H9 (cell line): ENCODE results near the gene GNG3. TPM values are rescaled to one million over a fixed set of nuclear protein-coding genes. Genes with fewer than 3 reads are reported as not detected.

Experiments used
- DNase-seq: peaks from one replicate; pipeline ENCODE4 v3.0.0-alpha.2; 2017
- H2AFZ ChIP-seq: one replicate; pipeline ENCODE4 v1.6.1; 2013; ENCODE audit warnings: mild to moderate bottlenecking, low read length, control low read depth, moderate library complexity
- H2AK5ac ChIP-seq: 2 replicates; pipeline ENCODE4 v1.6.1; 2013; ENCODE audit warnings: low read length, control low read depth, mixed read lengths; ENCODE audit not compliant: insufficient read length
- H2BK120ac ChIP-seq: one replicate; pipeline ENCODE4 v1.6.1; 2013; ENCODE audit warnings: low read depth, mild to moderate bottlenecking, low read length, control low read depth, inconsistent platforms; ENCODE audit not compliant: poor library complexity, severe bottlenecking
- H2BK12ac ChIP-seq: 2 replicates; pipeline ENCODE4 v1.6.1; 2013; ENCODE audit warnings: low read length, control low read depth, mixed read lengths, low read depth; ENCODE audit not compliant: insufficient read length
- H2BK15ac ChIP-seq: 2 replicates; pipeline ENCODE4 v1.6.1; 2013; ENCODE audit warnings: low read depth, low read length, control low read depth
- H2BK20ac ChIP-seq: one replicate; pipeline ENCODE4 v1.6.1; 2013; ENCODE audit warnings: low read depth, mild to moderate bottlenecking, low read length, control low read depth, inconsistent platforms; ENCODE audit not compliant: poor library complexity, severe bottlenecking
- H2BK5ac ChIP-seq: 2 replicates; pipeline ENCODE4 v1.6.1; 2013; ENCODE audit warnings: low read length, control low read depth, mixed read lengths; ENCODE audit not compliant: insufficient read length
- H3K14ac ChIP-seq: 2 replicates; pipeline ENCODE4 v1.6.1; 2013; ENCODE audit warnings: low read length, control low read depth; ENCODE audit not compliant: insufficient read depth
- H3K18ac ChIP-seq: 2 replicates; pipeline ENCODE4 v1.6.1; 2013; ENCODE audit warnings: low read depth, mild to moderate bottlenecking, mixed read lengths, low read length, control low read depth; ENCODE audit not compliant: insufficient read length
- H3K23ac ChIP-seq: 2 replicates; pipeline ENCODE4 v1.6.1; 2013; ENCODE audit warnings: low read length, control low read depth, mixed read lengths, low read depth; ENCODE audit not compliant: insufficient read length
- H3K23me2 ChIP-seq: 2 replicates; pipeline ENCODE4 v1.6.1; 2013; ENCODE audit warnings: low read depth, mild to moderate bottlenecking, mixed read lengths, low read length, control low read depth; ENCODE audit not compliant: insufficient read length, poor library complexity, severe bottlenecking
- H3K27ac ChIP-seq: 2 replicates; pipeline ENCODE4 v1.5.1; 2013; ENCODE audit warnings: low read length, control low read depth, mixed read lengths, low read depth; ENCODE audit not compliant: insufficient read length
- H3K27me3 ChIP-seq: 2 replicates; pipeline ENCODE4 v1.6.1; 2013; ENCODE audit warnings: low read length, control low read depth, inconsistent platforms; ENCODE audit not compliant: insufficient read depth
- H3K4ac ChIP-seq: 2 replicates; pipeline ENCODE4 v1.6.1; 2013; ENCODE audit warnings: low read depth, mild to moderate bottlenecking, control low read depth, inconsistent platforms, low read length, moderate library complexity
- H3K4me1 ChIP-seq: 2 replicates; pipeline ENCODE4 v1.6.1; 2013; ENCODE audit warnings: low read length, control low read depth, inconsistent platforms; ENCODE audit not compliant: insufficient read depth
- H3K4me2 ChIP-seq: 2 replicates; pipeline ENCODE4 v1.6.1; 2013; ENCODE audit warnings: low read length, control low read depth, mixed read lengths; ENCODE audit not compliant: insufficient read length, insufficient read depth
- H3K56ac ChIP-seq: 2 replicates; pipeline ENCODE4 v1.6.1; 2013; ENCODE audit warnings: low read depth, mild to moderate bottlenecking, mixed read lengths, low read length, control low read depth; ENCODE audit not compliant: insufficient read length
- H3K79me1 ChIP-seq: 2 replicates; pipeline ENCODE4 v1.6.1; 2013; ENCODE audit warnings: low read depth, mild to moderate bottlenecking, moderate library complexity, low read length, control low read depth, inconsistent platforms; ENCODE audit not compliant: insufficient read depth, poor library complexity, severe bottlenecking
- H3K79me2 ChIP-seq: 2 replicates; pipeline ENCODE4 v1.6.1; 2013; ENCODE audit warnings: low read length, control low read depth, inconsistent platforms; ENCODE audit not compliant: insufficient read depth
- H3K9ac ChIP-seq: 2 replicates; pipeline ENCODE4 v1.6.1; 2013; ENCODE audit warnings: low read length, control low read depth, mixed read lengths; ENCODE audit not compliant: insufficient read length; ENCODE audit errors: extremely low read depth
- H3K9me3 ChIP-seq: one replicate; pipeline ENCODE4 v1.6.1; 2013; ENCODE audit warnings: low read depth, low read length, inconsistent platforms; ENCODE audit not compliant: control insufficient read depth
- H3T11ph ChIP-seq: one replicate; pipeline ENCODE4 v1.6.1; 2013; ENCODE audit warnings: mild to moderate bottlenecking, low read length, control low read depth, inconsistent platforms
- H4K20me1 ChIP-seq: one replicate; pipeline ENCODE4 v1.6.1; 2013; ENCODE audit not compliant: control insufficient read depth, insufficient read length, insufficient read depth
- H4K5ac ChIP-seq: 2 replicates; pipeline ENCODE4 v1.6.1; 2013; ENCODE audit warnings: low read depth, mild to moderate bottlenecking, mixed read lengths, low read length, control low read depth; ENCODE audit not compliant: insufficient read length
- H4K8ac ChIP-seq: replicated peaks from 2 replicates; pipeline ENCODE4 v1.6.1; 2013; ENCODE audit warnings: low read length, control low read depth, mixed read lengths, low read depth; ENCODE audit not compliant: insufficient read length
- H4K91ac ChIP-seq: 2 replicates; pipeline ENCODE4 v1.6.1; 2013; ENCODE audit warnings: low read depth, mild to moderate bottlenecking, moderate library complexity, mixed read lengths, low read length, control low read depth; ENCODE audit not compliant: insufficient read length
- H3K27ac Mint-ChIP-seq, 3 experiments: 2 replicates in 2 of 3; 3 replicates in 1 of 3; pipeline ENCODE4 v1.8.0; 2020 to 2021; ENCODE audit warnings: mixed read lengths in 3 of 3, mild to moderate bottlenecking in 1 of 3, moderate library complexity in 1 of 3
- H3K27me3 Mint-ChIP-seq: 2 replicates; pipeline ENCODE4 v1.8.0; 2021; ENCODE audit warnings: low read depth, mild to moderate bottlenecking, moderate library complexity, mixed read lengths
- H3K36me3 Mint-ChIP-seq, 3 experiments: 2 replicates in 2 of 3; 3 replicates in 1 of 3; pipeline ENCODE4 v1.8.0; 2020 to 2021; ENCODE audit warnings: low read depth in 3 of 3, mixed read lengths in 3 of 3; ENCODE audit not compliant: insufficient read depth in 1 of 3
- H3K4me1 Mint-ChIP-seq, 2 experiments: 2 replicates each; pipeline ENCODE4 v1.8.0; 2020; ENCODE audit warnings: mixed read lengths in 2 of 2
- H3K4me3 Mint-ChIP-seq, 2 experiments: 2 replicates in 1 of 2; 3 replicates in 1 of 2; pipeline ENCODE4 v1.8.0; 2020 to 2021; ENCODE audit warnings: mild to moderate bottlenecking in 2 of 2, mixed read lengths in 2 of 2, moderate library complexity in 1 of 2
- H3K9me3 Mint-ChIP-seq, 2 experiments: 2 replicates in 1 of 2; 3 replicates in 1 of 2; pipeline ENCODE4 v1.8.0; 2020; ENCODE audit warnings: mild to moderate bottlenecking in 2 of 2, mixed read lengths in 2 of 2, moderate library complexity in 1 of 2
- CTCF ChIP-seq: fragments of 200-600 bp; sonication (generic); conservative IDR thresholded peaks from 3 replicates; pipeline ENCODE4 v1.8.0; 2021; ENCODE audit warnings: antibody characterized with exemption, mild to moderate bottlenecking
- WGBS: extraction: QIAGEN DNeasy Blood & Tissue Kit; methylation state at CpG from one replicate; pipeline ENCODE4 v1.1.7; 2013; ENCODE audit warnings: missing lambda C conversion rate, low lambda C conversion rate, mixed read lengths; ENCODE audit not compliant: insufficient read length; ENCODE audit errors: extremely low coverage; 5-methylcytosine and 5-hydroxymethylcytosine counted together
- total RNA-seq: library from RNA; stranded (reverse); gene quantifications from 2 replicates; pipeline ENCODE4 v1.2.1, GENCODE V29; 2021

The GNG3 gene
- total RNA-seq, 1 experiment from 2014 or later = 3.2 TPM

GRCh38 chr11:62724171-62724570 is 16.7 kb downstream of the GNG3 start:
- Histone ChIP-seq H3K23ac (no peak overlapping the region), H2BK120ac (no peak overlapping the region), H2BK12ac (no peak overlapping the region), H2AK5ac (no peak overlapping the region), H2BK5ac (no peak overlapping the region), H3K9ac (no peak overlapping the region), H3K27ac (no peak overlapping the region), H4K20me1 (no peaks in the 10 kb centered on the region), H3K4me1 (no peaks in the 10 kb centered on the region), H3K14ac (no peak overlapping the region), H3K79me2 (peaks cover 28% of the 10 kb centered on the region), H3K79me1 (peaks cover 6% of the 10 kb centered on the region), H3K18ac (no peak overlapping the region), H3K27me3 (no peaks in the 10 kb centered on the region), H3K4me2 (no peak overlapping the region), H2AFZ (no peak overlapping the region), H3K9me3 (no peaks in the 10 kb centered on the region), H3K56ac (no peak overlapping the region), H3T11ph (no peak overlapping the region), H4K5ac (no peak overlapping the region), H3K23me2 (peaks cover 25% of the 10 kb centered on the region), H2BK20ac (no peak overlapping the region), H4K91ac (no peak overlapping the region), H2BK15ac (no peak overlapping the region), H3K4ac (no peak overlapping the region), H4K8ac (no peak overlapping the region)
- Mint-ChIP-seq H3K27ac (peak overlapping the region in 1 of 3 experiments; percentile 71; a peak in 2 of 7 replicates), H3K27me3 (no peaks in the 10 kb centered on the region), H3K4me1 (peaks cover 20 to 23% of the 10 kb centered on the region in 2 experiments), H3K36me3 (peaks cover 49 to 65% (median 64%) of the 10 kb centered on the region in 3 experiments), H3K4me3 (peak overlapping the region; percentile 89 to 95), H3K9me3 (no peaks in the 10 kb centered on the region)
- TF ChIP-seq CTCF = no peak
- no CpG with 5 or more reads among the region's 8 CpGs for WGBS
- DNase-seq = no peak
